HPDE6-E6E7 (cell line): Measurements from ENCODE around the gene ACOX2.

Experiments used
- DNase-seq: peaks from one replicate; pipeline ENCODE4 v3.0.0; 2011; ENCODE audit warnings: missing footprints; ENCODE audit errors: extremely low spot score

ACOX2 gene

GRCh38 chr3:58473275-58473674, 63.7 kb downstream of the ACOX2 start:
- DNase-seq, result no peak

- DNase-seq, result peak; percentile 78
Observed at GRCh38 chr3:58471025-58471887, 65.7 kb downstream of the ACOX2 start.

GRCh38 chr3:58470363-58471024, 66.5 kb downstream of the ACOX2 start:
- no peak for DNase-seq

- no peak for DNase-seq
Observed at GRCh38 chr3:58469096-58469495, 67.9 kb downstream of the ACOX2 start.

- no peak for DNase-seq
Observed at GRCh38 chr3:58466899-58467563, 70.0 kb downstream of the ACOX2 start.

- DNase-seq, result no peak
Observed at GRCh38 chr3:58464866-58465265, 72.1 kb downstream of the ACOX2 start.

GRCh38 chr3:58463942-58464271, 73.1 kb downstream of the ACOX2 start:
- no peak for DNase-seq

- DNase-seq, result peak; percentile 67
Observed at GRCh38 chr3:58463181-58463941, 73.6 kb downstream of the ACOX2 start.

- DNase-seq, result no peak
Observed at GRCh38 chr3:58462829-58463180, 74.2 kb downstream of the ACOX2 start.

GRCh38 chr3:58459160-58459559, 77.8 kb downstream of the ACOX2 start:
- no peak for DNase-seq
